HEK293 (cell line): Measurements from ENCODE around the gene WDR64.

ENCODE experiments used
- CTCF ChIA-PET: fragments of 350-600 bp; formaldehyde crosslinking; extraction: SDS; loops from one replicate; lab custom pipeline; 2021; ENCODE audit warnings: antibody characterized with exemption; lab: Yijun Ruan, JAX
- POLR2A ChIA-PET: fragments of 300-600 bp; formaldehyde crosslinking; extraction: SDS; loops from one replicate; lab custom pipeline; 2020; ENCODE audit warnings: antibody characterized with exemption, inconsistent platforms; lab: Yijun Ruan, JAX
- H3K27ac ChIP-seq: fragments of 200-500 bp; sonication (Bioruptor generic); 2 replicates; pipeline ENCODE4 v1.5.1; 2014; ENCODE audit warnings: low read depth, low read length, control low read depth, inconsistent platforms; ENCODE audit errors: extremely low read depth
- H3K36me3 ChIP-seq, 2 experiments: fragments of 200-500 bp in 1 of 2; sonication (Bioruptor generic) in 1 of 2; 1 replicate in 1 of 2; 2 replicates in 1 of 2; pipeline ENCODE4 v1.5.1; 2014 to 2017; ENCODE audit warnings: inconsistent platforms in 2 of 2, low read length in 2 of 2; ENCODE audit not compliant: control insufficient read depth in 2 of 2, insufficient read depth in 1 of 2
- H3K4me1 ChIP-seq: fragments of 200-500 bp; sonication (Bioruptor generic); 2 replicates; pipeline ENCODE4 v1.5.1; 2014; ENCODE audit warnings: mild to moderate bottlenecking, low read length, inconsistent platforms; ENCODE audit not compliant: control insufficient read depth, insufficient read depth
- H3K4me3 ChIP-seq: 2 replicates; pipeline ENCODE4 v1.5.1; 2011; ENCODE audit warnings: low read depth, mild to moderate bottlenecking, control low read depth, low read length, moderate library complexity
- H3K9me3 ChIP-seq: fragments of 200-500 bp; sonication (Bioruptor generic); 2 replicates; pipeline ENCODE4 v1.5.1; 2014; ENCODE audit warnings: low read depth, low read length, inconsistent platforms; ENCODE audit not compliant: control insufficient read depth, insufficient read depth
- GLI4 ChIP-seq: fragments of 450-650 bp; formaldehyde crosslinking; IDR thresholded peaks from 2 replicates; pipeline ENCODE4 v1.5.1; 2016; ENCODE audit warnings: missing biosample characterization, missing genetic modification characterization
- HOXC10 ChIP-seq: sonication (generic); formaldehyde crosslinking; IDR thresholded peaks from 2 replicates; pipeline ENCODE4 v1.8.1; 2023; ENCODE audit warnings: mild to moderate bottlenecking, missing genetic modification reagents
- IKZF3 ChIP-seq: fragments of 450-650 bp; IDR thresholded peaks from 2 replicates; pipeline ENCODE4 v1.5.0; 2018; ENCODE audit warnings: missing biosample characterization, mild to moderate bottlenecking, missing genetic modification characterization, moderate library complexity
- KLF17 ChIP-seq: fragments of 450-650 bp; formaldehyde crosslinking; IDR thresholded peaks from 2 replicates; pipeline ENCODE4 v1.5.1; 2016; ENCODE audit warnings: missing biosample characterization, missing genetic modification characterization
- KLF7 ChIP-seq: fragments of 450-650 bp; formaldehyde crosslinking; IDR thresholded peaks from 2 replicates; pipeline ENCODE4 v1.5.1; 2016; ENCODE audit warnings: missing biosample characterization, missing genetic modification characterization, borderline replicate concordance
- MYNN ChIP-seq: fragments of 450-650 bp; formaldehyde crosslinking; IDR thresholded peaks from 2 replicates; pipeline ENCODE4 v1.5.1; 2016; ENCODE audit warnings: missing biosample characterization, missing genetic modification characterization, borderline replicate concordance
- PRDM1 ChIP-seq: fragments of 450-650 bp; formaldehyde crosslinking; IDR thresholded peaks from 2 replicates; pipeline ENCODE4; 2016; ENCODE audit warnings: missing biosample characterization, missing genetic modification characterization
- PRDM10 ChIP-seq: fragments of 450-650 bp; formaldehyde crosslinking; IDR thresholded peaks from 2 replicates; pipeline ENCODE4 v1.5.1; 2016; ENCODE audit warnings: missing biosample characterization, missing genetic modification characterization
- ZBTB17 ChIP-seq: fragments of 450-650 bp; formaldehyde crosslinking; IDR thresholded peaks from 2 replicates; pipeline ENCODE4 v1.5.1; 2016; ENCODE audit warnings: missing biosample characterization, missing genetic modification characterization
- ZBTB20 ChIP-seq: fragments of 450-650 bp; formaldehyde crosslinking; IDR thresholded peaks from 2 replicates; pipeline ENCODE4 v1.5.1; 2016; ENCODE audit warnings: missing biosample characterization, missing genetic modification characterization
- ZFHX2 ChIP-seq: fragments of 450-650 bp; formaldehyde crosslinking; conservative IDR thresholded peaks from 2 replicates; pipeline ENCODE4 v1.5.1; 2016; ENCODE audit warnings: missing biosample characterization, missing genetic modification characterization
- ZFP3 ChIP-seq: fragments of 450-650 bp; formaldehyde crosslinking; IDR thresholded peaks from 2 replicates; pipeline ENCODE4 v1.5.1; 2016; ENCODE audit warnings: low read depth, missing biosample characterization, missing genetic modification characterization
- ZNF24 ChIP-seq: fragments of 450-650 bp; formaldehyde crosslinking; IDR thresholded peaks from 2 replicates; pipeline ENCODE4 v1.5.1; 2016; ENCODE audit warnings: missing biosample characterization, missing genetic modification characterization
- ZNF280C ChIP-seq: fragments of 450-650 bp; formaldehyde crosslinking; IDR thresholded peaks from 2 replicates; pipeline ENCODE4 v1.5.1; 2016; ENCODE audit warnings: missing biosample characterization, missing genetic modification characterization
- ZNF335 ChIP-seq: fragments of 450-650 bp; formaldehyde crosslinking; conservative IDR thresholded peaks from 2 replicates; pipeline ENCODE4 v1.5.1; 2016; ENCODE audit warnings: missing biosample characterization, missing genetic modification characterization
- ZNF366 ChIP-seq: fragments of 450-650 bp; formaldehyde crosslinking; conservative IDR thresholded peaks from 2 replicates; pipeline ENCODE4 v1.5.1; 2016; ENCODE audit warnings: missing biosample characterization, missing genetic modification characterization
- ZNF398 ChIP-seq: fragments of 450-650 bp; formaldehyde crosslinking; IDR thresholded peaks from 2 replicates; pipeline ENCODE4 v1.5.1; 2017; ENCODE audit warnings: missing biosample characterization, missing genetic modification characterization
- ZNF433 ChIP-seq: fragments of 450-650 bp; formaldehyde crosslinking; IDR thresholded peaks from 2 replicates; pipeline ENCODE4 v1.5.1; 2016; ENCODE audit warnings: missing biosample characterization, missing genetic modification characterization, low read depth
- ZNF449 ChIP-seq: fragments of 450-650 bp; formaldehyde crosslinking; IDR thresholded peaks from 2 replicates; pipeline ENCODE4 v1.5.1; 2017; ENCODE audit warnings: missing biosample characterization, mild to moderate bottlenecking, missing genetic modification characterization, moderate library complexity
- ZNF561 ChIP-seq: fragments of 450-650 bp; IDR thresholded peaks from 2 replicates; pipeline ENCODE4 v1.5.1; 2018; ENCODE audit warnings: missing biosample characterization, missing genetic modification characterization, borderline replicate concordance
- ZNF600 ChIP-seq: fragments of 450-650 bp; formaldehyde crosslinking; IDR thresholded peaks from 2 replicates; pipeline ENCODE4 v1.5.1; 2016; ENCODE audit warnings: missing biosample characterization, missing genetic modification characterization
- ZNF658 ChIP-seq: fragments of 450-650 bp; formaldehyde crosslinking; IDR thresholded peaks from 2 replicates; pipeline ENCODE4; 2016; ENCODE audit warnings: missing biosample characterization, missing genetic modification characterization
- ZNF660 ChIP-seq: fragments of 450-650 bp; IDR thresholded peaks from 2 replicates; pipeline ENCODE4 v1.5.1; 2018; ENCODE audit warnings: missing biosample characterization, mild to moderate bottlenecking, missing genetic modification characterization
- ZNF768 ChIP-seq: fragments of 450-650 bp; formaldehyde crosslinking; IDR thresholded peaks from 2 replicates; pipeline ENCODE4 v1.5.1; 2018; ENCODE audit warnings: missing biosample characterization, mild to moderate bottlenecking, missing genetic modification characterization
- ZSCAN30 ChIP-seq: fragments of 450-650 bp; IDR thresholded peaks from 2 replicates; pipeline ENCODE4 v1.5.1; 2018; ENCODE audit warnings: missing biosample characterization, mild to moderate bottlenecking, missing genetic modification characterization, moderate library complexity

Gene WDR64

GRCh38 chr1:241638909-241639622 lies 13.0 kb upstream of the WDR64 start:
- TF ChIP-seq ZNF660 (tag by site-specific recombination) (0 out of 2 replicates have a peak, but pooled peaks have one; percentile 16), PRDM1 (tag by site-specific recombination) (peak; percentile 61), KLF17 (tag by site-specific recombination) (no peak), ZFP3 (tag by site-specific recombination) (no peak), ZNF398 (tag by site-specific recombination) (no peak), ZSCAN30 (tag by site-specific recombination) (no peak), ZNF366 (tag by site-specific recombination) (0 out of 2 replicates have a peak, but pooled peaks have one; percentile 61), ZNF658 (tag by site-specific recombination) (no peak), GLI4 (tag by site-specific recombination) (no peak), ZNF561 (tag by site-specific recombination) (no peak; the same call in 1 of the 2 replicates), ZNF433 (no peak), ZNF24 (tag by site-specific recombination) (no peak), ZNF335 (peak; percentile 85), MYNN (peak; percentile 93), ZNF600 (tag by site-specific recombination) (peak; percentile 57; the same call in 1 of the 2 replicates), ZNF280C (tag by site-specific recombination) (no peak), IKZF3 (tag by site-specific recombination) (no peak), KLF7 (tag by site-specific recombination) (no peak), PRDM10 (tag by site-specific recombination) (peak; percentile 53), ZFHX2 (no peak), ZBTB20 (peak; percentile 90), ZNF768 (tag by site-specific recombination) (0 out of 2 replicates have a peak, but pooled peaks have one; percentile 3), ZBTB17 (tag by site-specific recombination) (peak; percentile 61), ZNF449 (tag by site-specific recombination) (no peak), HOXC10 (CRISPR knock-in tag) (no peak)
- Histone ChIP-seq H3K9me3 (no peaks in the 10 kb centered on the region; the same call in 1 of the 2 replicates), H3K27ac (no peak overlapping the region), H3K4me3 (peak overlapping the region; percentile 95), H3K4me1 (peaks cover 10% of the 10 kb centered on the region), H3K36me3 (peaks cover 0 to 19% of the 10 kb centered on the region in 2 experiments; a peak in 1 of 3 replicates)
- ChIA-PET POLR2A (interaction anchor here (1.5 kb wide), 1 partner anchor 209 kb away, joined by 6 read pairs; the partner anchor contains the start of gene EXO1), CTCF (interaction anchor here (0.6 to 2.0 kb wide), 3 partner anchors 9 to 170 kb away, joined by 3 to 12 read pairs (median 4); no protein-coding TSS in a partner anchor)
